Stimulated activated naive CD8-positive, alpha-beta T cell treated with anti-CD3 and anti-CD28 coated beads, Interleukin-15, Interleukin-2, amounts not matched to agents 100 ng/mL and 50 ng/mL, for 24 hours (primary cell): ENCODE data around the gene KLHL2.
A peak's percentile ranks its signal among the peaks of the same experiment; 100 is the strongest.
"Not testable (repeated sequence)": the region's sequence is repeated elsewhere in the genome, so short reads cannot be mapped to it uniquely, and the experiment has no call there.

Source experiments
- H3K27ac Mint-ChIP-seq: one replicate; pipeline ENCODE4 v1.8.0; 2021; ENCODE audit warnings: mild to moderate bottlenecking, mixed read lengths
- H3K27me3 Mint-ChIP-seq: one replicate; pipeline ENCODE4 v1.8.0; 2021; ENCODE audit warnings: mixed read lengths
- H3K36me3 Mint-ChIP-seq: one replicate; pipeline ENCODE4 v1.8.0; 2021; ENCODE audit warnings: low read depth, mixed read lengths
- H3K4me1 Mint-ChIP-seq: one replicate; pipeline ENCODE4 v1.8.0; 2021; ENCODE audit warnings: low read depth, mixed read lengths
- H3K4me3 Mint-ChIP-seq: one replicate; pipeline ENCODE4 v1.8.0; 2021; ENCODE audit warnings: mild to moderate bottlenecking, mixed read lengths
- H3K9me3 Mint-ChIP-seq: one replicate; pipeline ENCODE4 v1.8.0; 2021; ENCODE audit warnings: mixed read lengths

The KLHL2 gene

GRCh38 chr4:165238041-165238640 lies 30.8 kb downstream of the KLHL2 start:
- not testable (repeated sequence) for H3K27ac Mint-ChIP-seq, H3K27me3 Mint-ChIP-seq, H3K4me1 Mint-ChIP-seq, H3K4me3 Mint-ChIP-seq, H3K9me3 Mint-ChIP-seq
- peaks cover 57% of the 10 kb centered on the region for H3K36me3 Mint-ChIP-seq

GRCh38 chr4:165240761-165241160 lies 33.4 kb downstream of the KLHL2 start:
- H3K4me3 Mint-ChIP-seq, H3K9me3 Mint-ChIP-seq, H3K4me1 Mint-ChIP-seq, H3K27me3 Mint-ChIP-seq, H3K27ac Mint-ChIP-seq: not testable (repeated sequence)
- H3K36me3 Mint-ChIP-seq = peaks cover 67% of the 10 kb centered on the region

DNA sequence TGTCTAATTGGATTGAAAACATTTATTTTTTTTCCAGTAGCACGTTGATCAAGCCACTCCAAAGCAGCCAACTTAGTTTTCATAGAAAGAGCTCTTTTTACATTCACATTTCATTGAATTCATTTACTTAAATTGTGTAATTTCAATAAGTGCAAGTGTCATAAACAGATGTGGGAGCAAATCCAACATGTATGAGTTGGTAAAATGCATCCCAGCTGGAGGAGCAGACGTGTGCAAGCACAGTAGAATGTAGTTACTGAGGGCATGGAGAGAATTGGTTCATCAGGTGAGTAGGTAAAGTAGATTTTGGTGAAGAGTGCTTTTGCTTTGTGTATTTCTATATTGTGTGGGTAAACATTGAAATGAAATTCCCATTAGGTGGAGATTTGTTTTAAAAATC lies 36.8 kb downstream of the KLHL2 start:
- not testable (repeated sequence) for H3K4me3 Mint-ChIP-seq, H3K27ac Mint-ChIP-seq, H3K4me1 Mint-ChIP-seq, H3K9me3 Mint-ChIP-seq, H3K27me3 Mint-ChIP-seq
- H3K36me3 Mint-ChIP-seq = peaks cover 53% of the 10 kb centered on the region

DNA sequence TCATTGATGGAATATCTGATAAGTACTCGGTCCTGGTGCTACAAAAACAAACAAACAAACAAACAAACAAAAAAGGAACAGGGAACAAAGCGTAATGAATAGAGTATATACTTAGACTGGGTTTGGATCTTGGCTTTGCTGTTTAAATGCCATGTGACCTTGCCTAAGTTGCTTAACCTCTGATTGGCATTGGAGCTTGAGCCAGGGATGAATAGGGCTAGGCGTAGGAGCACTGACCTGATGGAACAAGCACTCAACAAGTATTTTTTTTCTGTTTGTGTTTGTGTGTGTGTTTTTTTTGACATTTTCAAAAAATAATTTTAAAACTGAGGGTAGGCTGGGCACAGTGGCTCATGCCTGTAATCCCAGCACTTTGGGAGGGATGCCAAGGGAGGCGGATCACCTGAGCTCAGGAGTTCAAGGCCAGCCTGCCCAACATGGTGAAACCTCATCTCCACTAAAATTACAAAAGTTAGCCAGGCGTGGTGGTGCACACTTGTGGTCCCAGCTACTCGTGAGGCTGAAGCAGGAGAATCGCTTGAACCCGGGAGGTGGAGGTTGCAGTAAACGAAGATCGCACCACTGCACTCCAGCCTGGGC lies 37.3 kb downstream of the KLHL2 start:
- not testable (repeated sequence) for H3K27me3 Mint-ChIP-seq, H3K4me3 Mint-ChIP-seq, H3K27ac Mint-ChIP-seq, H3K4me1 Mint-ChIP-seq, H3K9me3 Mint-ChIP-seq
- H3K36me3 Mint-ChIP-seq = peaks cover 48% of the 10 kb centered on the region

GRCh38 chr4:165248102-165248501 lies 40.7 kb downstream of the KLHL2 start:
- Mint-ChIP-seq H3K27ac (no peak overlapping the region), H3K36me3 (peaks cover 28% of the 10 kb centered on the region), H3K4me3 (no peak overlapping the region), H3K9me3 (no peaks in the 10 kb centered on the region), H3K27me3 (no peaks in the 10 kb centered on the region), H3K4me1 (no peaks in the 10 kb centered on the region)

GRCh38 chr4:165248904-165249303 lies 41.5 kb downstream of the KLHL2 start:
- H3K4me3 Mint-ChIP-seq, H3K27me3 Mint-ChIP-seq, H3K9me3 Mint-ChIP-seq, H3K4me1 Mint-ChIP-seq: not testable (repeated sequence)
- H3K27ac Mint-ChIP-seq = peak overlapping the region; percentile 49
- H3K36me3 Mint-ChIP-seq = peaks cover 20% of the 10 kb centered on the region

DNA sequence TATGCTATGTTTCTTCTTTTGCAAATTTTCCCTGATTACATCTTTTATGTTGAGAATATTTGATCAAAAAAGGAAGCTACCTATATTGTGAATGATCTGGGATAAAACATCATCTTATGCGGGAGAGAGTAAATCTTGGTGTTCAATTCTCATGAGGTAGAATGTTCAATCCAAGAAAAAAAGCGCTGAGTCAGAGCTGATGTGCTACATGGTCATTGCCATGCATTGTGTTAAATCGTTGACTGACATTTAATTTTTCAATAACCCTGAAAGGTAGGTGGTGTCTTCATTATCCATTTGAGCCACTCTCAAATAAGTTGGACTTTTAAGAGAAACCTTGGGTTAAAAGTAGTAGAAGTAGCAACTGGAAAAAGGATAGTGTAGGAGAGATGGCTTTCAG lies 47.4 kb downstream of the KLHL2 start:
- not testable (repeated sequence) for H3K4me3 Mint-ChIP-seq, H3K27me3 Mint-ChIP-seq, H3K9me3 Mint-ChIP-seq, H3K36me3 Mint-ChIP-seq, H3K27ac Mint-ChIP-seq
- peaks cover 50% of the 10 kb centered on the region for H3K4me1 Mint-ChIP-seq

DNA sequence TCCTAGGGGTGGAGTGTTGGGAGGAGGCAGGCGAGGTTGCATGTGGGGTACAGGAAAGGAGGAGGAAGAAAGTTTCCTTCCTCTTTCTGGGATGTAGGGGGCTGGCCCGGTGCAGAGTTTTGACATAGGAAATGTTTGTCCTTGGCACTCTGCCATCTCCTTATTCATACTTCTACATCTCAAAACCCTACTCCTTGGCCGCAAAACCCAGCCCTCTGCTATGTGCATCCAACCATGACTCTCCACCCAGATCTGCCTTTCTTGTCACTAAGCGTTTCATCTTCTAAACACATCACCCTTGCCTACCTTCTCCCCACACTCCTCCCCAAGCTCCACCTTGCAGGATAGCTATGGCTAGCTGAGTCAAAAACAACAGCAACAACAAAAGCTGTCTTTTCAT lies 48.1 kb downstream of the KLHL2 start:
- H3K27me3 Mint-ChIP-seq, H3K36me3 Mint-ChIP-seq, H3K9me3 Mint-ChIP-seq: not testable (repeated sequence)
- H3K4me1 Mint-ChIP-seq = peaks cover 56% of the 10 kb centered on the region
- peak overlapping the region; percentile 7 for H3K4me3 Mint-ChIP-seq
- peak overlapping the region; percentile 50 for H3K27ac Mint-ChIP-seq

DNA sequence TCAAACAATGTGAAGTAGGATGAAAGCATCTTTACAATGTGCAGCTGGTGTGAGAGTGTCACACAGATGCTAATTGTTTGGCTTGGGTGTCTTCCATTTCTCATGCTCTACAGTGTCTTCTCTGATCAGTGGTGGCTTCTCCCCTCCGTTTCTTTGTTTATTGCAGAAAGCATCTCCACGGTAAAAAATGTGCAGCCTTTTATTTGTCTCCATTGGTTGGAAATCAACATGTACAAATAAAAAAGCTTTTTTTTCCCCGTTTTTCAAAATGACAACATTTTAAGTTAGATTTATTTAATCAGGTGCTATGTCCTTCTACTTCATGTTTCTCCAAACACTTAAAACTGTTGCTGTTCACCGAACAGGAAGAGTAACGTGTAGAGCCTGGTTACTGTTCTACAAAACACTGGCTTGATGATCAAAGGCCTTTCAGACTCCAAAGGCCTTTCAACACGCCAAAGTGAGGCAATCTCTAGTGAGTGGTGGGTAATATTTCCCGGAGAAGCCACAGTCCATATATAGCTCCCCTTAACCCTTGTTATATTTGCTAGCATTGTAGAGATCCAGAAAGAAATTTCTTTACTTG lies 48.8 kb downstream of the KLHL2 start:
- H3K36me3 Mint-ChIP-seq, H3K9me3 Mint-ChIP-seq, H3K27me3 Mint-ChIP-seq, H3K4me3 Mint-ChIP-seq: not testable (repeated sequence)
- H3K4me1 Mint-ChIP-seq = peaks cover 59% of the 10 kb centered on the region
- peak overlapping the region; percentile 50 for H3K27ac Mint-ChIP-seq

DNA sequence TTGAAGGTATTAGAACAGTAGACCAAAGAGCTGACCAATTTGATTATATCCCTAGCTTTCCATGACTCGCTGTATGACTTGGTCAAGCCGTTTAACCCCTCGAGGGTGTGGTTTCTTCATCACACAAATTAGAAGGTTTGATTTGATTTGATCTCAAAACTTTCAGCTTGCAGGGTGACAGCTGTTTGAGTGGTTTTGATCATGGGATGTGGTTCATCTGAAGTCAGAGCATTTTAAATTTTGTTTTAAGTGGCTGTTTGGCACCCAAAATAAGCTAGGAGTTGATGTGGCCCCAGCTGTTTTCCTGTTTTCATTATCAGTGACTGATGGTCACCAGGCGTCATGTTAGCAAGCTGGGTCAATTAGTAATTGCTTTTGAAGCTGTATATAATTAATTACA lies 52.4 kb downstream of the KLHL2 start:
- H3K36me3 Mint-ChIP-seq, H3K27ac Mint-ChIP-seq, H3K27me3 Mint-ChIP-seq, H3K9me3 Mint-ChIP-seq, H3K4me3 Mint-ChIP-seq: not testable (repeated sequence)
- H3K4me1 Mint-ChIP-seq = peaks cover 55% of the 10 kb centered on the region

- H3K27ac Mint-ChIP-seq, H3K9me3 Mint-ChIP-seq, H3K27me3 Mint-ChIP-seq, H3K4me3 Mint-ChIP-seq: not testable (repeated sequence)
- Mint-ChIP-seq H3K36me3 (peaks cover 13% of the 10 kb centered on the region), H3K4me1 (peaks cover 30% of the 10 kb centered on the region)
Observed at GRCh38 chr4:165262306-165262705, 54.9 kb downstream of the KLHL2 start.

DNA sequence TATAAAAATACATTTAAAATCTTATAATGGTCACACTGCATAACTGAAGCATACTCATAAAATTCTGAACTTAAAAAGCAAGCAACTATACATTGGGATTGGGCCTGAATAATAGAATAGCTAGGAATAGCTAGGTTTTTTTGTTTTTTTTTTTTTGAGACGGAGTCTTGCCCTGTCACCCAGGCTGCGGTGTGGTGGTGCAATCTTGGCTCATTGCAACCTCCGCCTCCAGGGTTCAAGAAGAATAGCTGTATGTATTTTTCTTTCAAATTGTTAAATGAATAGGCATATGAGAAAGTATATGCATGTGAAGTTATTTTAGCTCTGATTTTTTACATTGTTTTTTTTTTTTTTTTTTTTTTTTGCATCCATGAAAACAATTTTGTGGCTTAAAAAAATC lies 56.1 kb downstream of the KLHL2 start:
- not testable (repeated sequence) for H3K27ac Mint-ChIP-seq, H3K9me3 Mint-ChIP-seq, H3K27me3 Mint-ChIP-seq, H3K4me3 Mint-ChIP-seq
- Mint-ChIP-seq H3K4me1 (peaks cover 23% of the 10 kb centered on the region), H3K36me3 (peaks cover 19% of the 10 kb centered on the region)

DNA sequence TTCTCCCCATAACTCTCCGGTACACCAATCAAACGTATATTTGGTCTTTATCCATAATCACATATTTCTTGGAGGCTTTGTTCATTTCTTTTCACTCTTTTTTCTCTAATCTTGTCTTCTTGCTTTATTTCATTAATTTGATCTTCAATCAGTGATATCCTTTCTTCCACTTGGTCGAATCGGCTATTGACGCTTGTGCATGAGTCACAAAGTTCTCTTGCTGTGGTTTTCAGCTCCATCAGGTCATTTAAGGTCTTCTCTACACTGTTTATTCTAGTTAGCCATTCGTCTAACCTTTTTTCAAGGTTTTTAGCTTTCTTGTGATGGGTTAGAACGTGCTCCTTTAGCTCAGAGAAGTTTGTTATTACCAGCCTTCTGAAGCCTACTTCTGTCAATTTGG lies 62.6 kb downstream of the KLHL2 start:
- Mint-ChIP-seq H3K4me1 (peaks cover 23% of the 10 kb centered on the region), H3K36me3 (peaks cover 58% of the 10 kb centered on the region)
- H3K27ac Mint-ChIP-seq, H3K9me3 Mint-ChIP-seq, H3K4me3 Mint-ChIP-seq, H3K27me3 Mint-ChIP-seq: not testable (repeated sequence)

- H3K4me3 Mint-ChIP-seq, H3K27me3 Mint-ChIP-seq, H3K27ac Mint-ChIP-seq, H3K9me3 Mint-ChIP-seq: not testable (repeated sequence)
- H3K36me3 Mint-ChIP-seq = peaks cover 51% of the 10 kb centered on the region
- peaks cover 19% of the 10 kb centered on the region for H3K4me1 Mint-ChIP-seq
Observed at GRCh38 chr4:165273443-165273842, 66.1 kb downstream of the KLHL2 start.

DNA sequence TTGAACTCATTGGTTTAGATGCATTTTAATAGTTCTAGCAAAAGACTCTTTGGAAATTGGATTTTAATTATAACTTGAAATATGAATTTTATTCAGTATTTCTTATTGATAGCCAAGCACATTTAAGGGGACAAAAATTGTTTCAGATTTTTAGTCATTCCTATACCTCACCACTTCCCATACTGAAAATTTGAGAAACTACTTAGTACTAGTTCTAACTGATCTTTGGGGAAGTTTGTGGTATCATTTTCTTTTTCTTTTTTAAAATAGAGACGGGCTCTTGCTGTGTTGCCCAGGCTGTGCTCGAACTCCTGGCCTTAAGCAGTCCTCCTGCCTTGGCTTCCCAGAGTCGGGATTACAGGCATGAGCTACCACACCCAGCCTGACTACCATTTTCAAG lies 68.0 kb downstream of the KLHL2 start:
- not testable (repeated sequence) for H3K4me3 Mint-ChIP-seq, H3K4me1 Mint-ChIP-seq, H3K27me3 Mint-ChIP-seq, H3K9me3 Mint-ChIP-seq, H3K27ac Mint-ChIP-seq
- peaks cover 50% of the 10 kb centered on the region for H3K36me3 Mint-ChIP-seq

GRCh38 chr4:165279531-165279930 lies 72.2 kb downstream of the KLHL2 start:
- not testable (repeated sequence) for H3K4me1 Mint-ChIP-seq, H3K27ac Mint-ChIP-seq, H3K27me3 Mint-ChIP-seq, H3K9me3 Mint-ChIP-seq, H3K4me3 Mint-ChIP-seq
- peaks cover 48% of the 10 kb centered on the region for H3K36me3 Mint-ChIP-seq
